Measurements from ENCODE around the gene FAM135A.
A peak's percentile ranks its signal among the peaks of the same experiment; 100 is the strongest.

Gene FAM135A

DNA sequence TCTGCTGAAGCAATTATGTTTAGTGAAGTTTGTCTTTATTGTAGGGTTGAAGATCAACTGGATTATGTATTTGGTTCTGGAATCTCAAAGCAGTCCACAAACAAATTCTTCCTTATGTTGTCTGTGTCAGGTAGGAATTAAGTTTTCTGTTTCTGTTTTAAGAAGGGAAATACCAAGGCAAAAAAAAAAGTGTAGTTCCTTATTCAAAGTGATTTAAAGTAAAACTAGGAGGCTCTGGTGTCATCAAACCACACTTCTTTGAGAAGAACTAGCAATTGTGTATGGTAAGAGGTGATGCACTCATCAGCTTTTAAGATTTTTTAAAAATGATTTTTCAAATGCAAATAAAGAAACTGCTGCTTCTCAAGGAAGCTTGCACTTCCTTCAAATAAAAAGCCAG lies 1.9 kb downstream of the FAM135A start:
- peaks cover 48% of the 10 kb centered on the region for H3K79me2 ChIP-seq (ENCODE audit: low read length)
- H3K9me3 ChIP-seq (replicated peaks; ENCODE audit: insufficient read depth, low read length), result no peaks in the 10 kb centered on the region
- 0 out of 2 replicates have a peak, but pooled peaks cover 2% of the 10 kb centered on the region for H3K36me3 ChIP-seq (replicated peaks; ENCODE audit: insufficient read depth, low read length)
- no peaks in the 10 kb centered on the region for H3K9me2 ChIP-seq (replicated peaks; ENCODE audit: insufficient read depth, low read length)
- H3K27ac ChIP-seq (ENCODE audit: low read length), result no peak overlapping the region
- H3K4me2 ChIP-seq (ENCODE audit: low read depth, low read length), result peak overlapping the region; percentile 79
- H4K20me1 ChIP-seq (ENCODE audit: insufficient read depth, low read length), result no peaks in the 10 kb centered on the region
- H3K27me3 ChIP-seq (replicated peaks; ENCODE audit: insufficient read depth, low read length), result no peaks in the 10 kb centered on the region
- H3K9ac ChIP-seq (ENCODE audit: low read length), result no peak overlapping the region; the same call in 1 of the 2 replicates
- DNase-seq, result peak; percentile 27
- peak overlapping the region; percentile 82 for H3K4me3 ChIP-seq (ENCODE audit: low read length)
- peaks cover 12% of the 10 kb centered on the region for H3F3A ChIP-seq (ENCODE audit: insufficient read depth, low read length)
- H2AFZ ChIP-seq (ENCODE audit: low read length), result no peak overlapping the region
- TF ChIP-seq, protein P1, sequence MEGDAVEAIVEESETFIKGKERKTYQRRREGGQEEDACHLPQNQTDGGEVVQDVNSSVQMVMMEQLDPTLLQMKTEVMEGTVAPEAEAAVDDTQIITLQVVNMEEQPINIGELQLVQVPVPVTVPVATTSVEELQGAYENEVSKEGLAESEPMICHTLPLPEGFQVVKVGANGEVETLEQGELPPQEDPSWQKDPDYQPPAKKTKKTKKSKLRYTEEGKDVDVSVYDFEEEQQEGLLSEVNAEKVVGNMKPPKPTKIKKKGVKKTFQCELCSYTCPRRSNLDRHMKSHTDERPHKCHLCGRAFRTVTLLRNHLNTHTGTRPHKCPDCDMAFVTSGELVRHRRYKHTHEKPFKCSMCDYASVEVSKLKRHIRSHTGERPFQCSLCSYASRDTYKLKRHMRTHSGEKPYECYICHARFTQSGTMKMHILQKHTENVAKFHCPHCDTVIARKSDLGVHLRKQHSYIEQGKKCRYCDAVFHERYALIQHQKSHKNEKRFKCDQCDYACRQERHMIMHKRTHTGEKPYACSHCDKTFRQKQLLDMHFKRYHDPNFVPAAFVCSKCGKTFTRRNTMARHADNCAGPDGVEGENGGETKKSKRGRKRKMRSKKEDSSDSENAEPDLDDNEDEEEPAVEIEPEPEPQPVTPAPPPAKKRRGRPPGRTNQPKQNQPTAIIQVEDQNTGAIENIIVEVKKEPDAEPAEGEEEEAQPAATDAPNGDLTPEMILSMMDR (IDR thresholded peaks at IDR 0.05; ENCODE audit: low read length), result no peak
- TF ChIP-seq EZH2phosphoT487 (IDR thresholded peaks at IDR 0.05; ENCODE audit: low read length), result no peak
- TF ChIP-seq EZH2 (optimal IDR thresholded peaks at IDR 0.05; ENCODE audit: low read depth, low read length), result no peak
- H3K4me1 ChIP-seq (ENCODE audit: low read length), result peaks cover 9% of the 10 kb centered on the region; the same call in 1 of the 2 replicates

DNA sequence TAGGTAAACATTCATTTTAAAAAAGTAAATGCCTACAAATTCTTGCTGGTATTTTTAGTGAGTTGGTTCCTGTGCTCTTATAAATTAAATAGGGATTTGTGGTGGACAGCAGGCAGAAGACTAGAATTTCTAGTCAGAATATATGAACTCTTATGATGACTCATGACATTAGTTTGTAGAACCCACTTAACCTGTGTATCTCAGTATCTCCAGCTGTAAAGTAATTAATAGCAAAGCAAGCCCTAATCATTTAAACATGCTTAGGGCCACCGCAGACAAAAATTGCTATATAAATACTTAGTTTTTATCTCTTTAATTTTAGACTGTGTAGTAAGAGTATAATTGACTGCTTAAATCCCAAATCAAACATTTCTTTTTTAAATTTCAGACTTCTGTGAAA lies 2.4 kb downstream of the FAM135A start:
- Histone ChIP-seq H3K27ac (ENCODE audit: low read length) (no peak overlapping the region), H3K9me3 (replicated peaks; ENCODE audit: insufficient read depth, low read length) (no peaks in the 10 kb centered on the region), H3F3A (ENCODE audit: insufficient read depth, low read length) (peaks cover 12% of the 10 kb centered on the region), H3K36me3 (replicated peaks; ENCODE audit: insufficient read depth, low read length) (peaks cover 2% of the 10 kb centered on the region; the same call in 1 of the 2 replicates), H4K20me1 (ENCODE audit: insufficient read depth, low read length) (no peaks in the 10 kb centered on the region), H3K4me3 (ENCODE audit: low read length) (no peak overlapping the region), H3K9me2 (replicated peaks; ENCODE audit: insufficient read depth, low read length) (no peaks in the 10 kb centered on the region), H3K9ac (ENCODE audit: low read length) (no peak overlapping the region), H3K4me1 (ENCODE audit: low read length) (peaks cover 9% of the 10 kb centered on the region; the same call in 1 of the 2 replicates), H3K79me2 (ENCODE audit: low read length) (peaks cover 49% of the 10 kb centered on the region), H2AFZ (ENCODE audit: low read length) (no peak overlapping the region), H3K4me2 (ENCODE audit: low read depth, low read length) (peak overlapping the region; percentile 79), H3K27me3 (replicated peaks; ENCODE audit: insufficient read depth, low read length) (no peaks in the 10 kb centered on the region)
- TF ChIP-seq EZH2 (optimal IDR thresholded peaks at IDR 0.05; ENCODE audit: low read depth, low read length) (no peak), EZH2phosphoT487 (IDR thresholded peaks at IDR 0.05; ENCODE audit: low read length) (no peak)
- TF ChIP-seq, protein P1 (IDR thresholded peaks at IDR 0.05; ENCODE audit: low read length), result no peak
- no peak for DNase-seq

DNA sequence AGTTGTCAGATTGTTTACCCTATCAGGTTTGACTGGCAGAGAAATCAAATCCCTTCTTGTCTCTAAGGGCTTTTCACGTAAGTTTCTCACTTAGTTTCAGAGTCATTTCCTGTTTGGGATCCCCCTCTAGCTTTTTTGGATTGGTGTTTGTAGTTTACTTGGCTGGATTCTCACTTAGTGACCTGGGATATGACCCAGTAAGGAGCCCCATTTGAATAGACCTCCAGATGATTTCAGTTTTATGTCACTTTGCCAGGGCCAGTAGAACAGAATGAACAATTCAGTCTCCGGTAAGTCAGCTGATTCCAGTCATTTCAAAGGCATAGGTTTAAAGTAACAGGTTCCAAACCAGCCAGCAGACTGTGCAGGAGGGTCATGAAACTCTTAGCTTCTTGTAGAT lies 8.2 kb downstream of the FAM135A start:
- Histone ChIP-seq H3K9ac (ENCODE audit: low read length) (no peak overlapping the region), H4K20me1 (ENCODE audit: insufficient read depth, low read length) (no peaks in the 10 kb centered on the region), H3K4me2 (ENCODE audit: low read depth, low read length) (no peak overlapping the region), H3K9me2 (replicated peaks; ENCODE audit: insufficient read depth, low read length) (no peaks in the 10 kb centered on the region), H2AFZ (ENCODE audit: low read length) (no peak overlapping the region), H3F3A (ENCODE audit: insufficient read depth, low read length) (no peaks in the 10 kb centered on the region), H3K4me3 (ENCODE audit: low read length) (no peak overlapping the region), H3K4me1 (ENCODE audit: low read length) (no peaks in the 10 kb centered on the region), H3K9me3 (replicated peaks; ENCODE audit: insufficient read depth, low read length) (no peaks in the 10 kb centered on the region), H3K36me3 (replicated peaks; ENCODE audit: insufficient read depth, low read length) (peaks cover 2% of the 10 kb centered on the region; the same call in 1 of the 2 replicates), H3K27me3 (replicated peaks; ENCODE audit: insufficient read depth, low read length) (no peaks in the 10 kb centered on the region), H3K79me2 (ENCODE audit: low read length) (peaks cover 36% of the 10 kb centered on the region), H3K27ac (ENCODE audit: low read length) (no peak overlapping the region)
- no peak for TF ChIP-seq EZH2phosphoT487 (IDR thresholded peaks at IDR 0.05; ENCODE audit: low read length)
- TF ChIP-seq EZH2 (optimal IDR thresholded peaks at IDR 0.05; ENCODE audit: low read depth, low read length), result no peak
- TF ChIP-seq, protein P1 (IDR thresholded peaks at IDR 0.05; ENCODE audit: low read length), result no peak
- no peak for DNase-seq
